MM.1S (cell line): ENCODE results near the gene TBL1XR1.

Experiments
- DNase-seq: peaks from one replicate; pipeline ENCODE4 v3.0.0-alpha.2; 2015
- H2AFZ ChIP-seq: fragments of 300-600 bp; sonication (generic); 2 replicates; pipeline ENCODE4 v1.6.0; 2016; ENCODE audit warnings: antibody characterized with exemption, low read length
- H3F3A ChIP-seq: fragments of 300-600 bp; sonication (generic); 2 replicates; pipeline ENCODE4 v1.6.1; 2016; ENCODE audit warnings: mild to moderate bottlenecking, antibody characterized with exemption, low read length, moderate library complexity, mixed read lengths; ENCODE audit not compliant: insufficient read depth
- H3K27ac ChIP-seq: fragments of 300-600 bp; sonication (generic); 2 replicates; pipeline ENCODE4 v1.5.1; 2016; ENCODE audit warnings: mild to moderate bottlenecking, low read length
- H3K27me3 ChIP-seq: fragments of 300-600 bp; sonication (generic); replicated peaks from 2 replicates; pipeline ENCODE4 v1.6.0; 2016; ENCODE audit warnings: low read length; ENCODE audit not compliant: insufficient read depth
- H3K36me3 ChIP-seq: fragments of 300-600 bp; sonication (generic); replicated peaks from 2 replicates; pipeline ENCODE4 v1.6.1; 2016; ENCODE audit warnings: mild to moderate bottlenecking, low read length, mixed read lengths; ENCODE audit not compliant: insufficient read depth
- H3K4me1 ChIP-seq: fragments of 300-600 bp; sonication (generic); 2 replicates; pipeline ENCODE4 v1.6.1; 2016; ENCODE audit warnings: low read length, mixed read lengths
- H3K4me2 ChIP-seq: fragments of 300-600 bp; sonication (generic); 2 replicates; pipeline ENCODE4 v1.6.0; 2016; ENCODE audit warnings: low read depth, low read length
- H3K4me3 ChIP-seq: fragments of 300-600 bp; sonication (generic); 2 replicates; pipeline ENCODE4 v1.5.1; 2016; ENCODE audit warnings: low read length, mixed read lengths
- H3K79me2 ChIP-seq: fragments of 300-600 bp; sonication (generic); 2 replicates; pipeline ENCODE4 v1.6.1; 2016; ENCODE audit warnings: mixed run types, low read length, mixed read lengths
- H3K9ac ChIP-seq: fragments of 300-600 bp; sonication (generic); 2 replicates; pipeline ENCODE4 v1.6.1; 2016; ENCODE audit warnings: low read length, mixed read lengths
- H3K9me2 ChIP-seq: fragments of 300-600 bp; sonication (generic); replicated peaks from 2 replicates; pipeline ENCODE4 v1.6.1; 2016; ENCODE audit warnings: mild to moderate bottlenecking, low read length, mixed read lengths; ENCODE audit not compliant: insufficient read depth
- H3K9me3 ChIP-seq: fragments of 300-600 bp; sonication (generic); replicated peaks from 2 replicates; pipeline ENCODE4 v1.6.1; 2016; ENCODE audit warnings: mild to moderate bottlenecking, low read length, mixed read lengths; ENCODE audit not compliant: insufficient read depth
- H4K20me1 ChIP-seq: fragments of 300-600 bp; sonication (generic); 2 replicates; pipeline ENCODE4 v1.6.1; 2016; ENCODE audit warnings: mild to moderate bottlenecking, low read length, moderate library complexity, mixed read lengths; ENCODE audit not compliant: insufficient read depth
- EZH2 ChIP-seq: fragments of 300-600 bp; sonication (generic); optimal IDR thresholded peaks from 2 replicates; pipeline ENCODE3; 2017; ENCODE audit warnings: low read depth, mild to moderate bottlenecking, antibody characterized with exemption, low read length, mixed read lengths
- EZH2phosphoT487 ChIP-seq: fragments of 300-600 bp; sonication (generic); IDR thresholded peaks from 2 replicates; pipeline ENCODE4 v1.6.1; 2018; ENCODE audit warnings: antibody characterized with exemption, low read length
- TF ChIP-seq, protein P1 (sequence below): fragments of 300-600 bp; sonication (generic); IDR thresholded peaks from 2 replicates; pipeline ENCODE4 v1.5.1; 2016; ENCODE audit warnings: antibody characterized with exemption, low read length, mixed read lengths

The TBL1XR1 gene

DNA sequence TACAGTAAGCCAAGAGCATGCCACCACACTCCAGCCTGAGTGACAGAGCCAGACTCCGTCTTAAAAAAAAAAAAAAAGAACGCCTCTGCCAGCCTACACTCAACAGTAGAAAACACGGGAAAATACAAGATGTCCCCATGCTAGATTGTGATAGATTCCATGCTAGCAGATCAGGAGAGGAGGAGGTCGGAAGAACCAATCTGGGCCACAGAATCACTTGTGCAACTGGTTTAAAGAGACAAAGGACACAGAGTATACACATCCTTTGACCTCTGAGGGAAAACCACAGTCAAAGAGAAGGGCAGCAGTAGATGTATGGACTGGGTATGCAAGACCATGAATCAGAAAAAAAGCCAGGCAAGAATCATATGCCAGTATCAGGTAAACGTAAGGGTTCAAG, 15.9 kb downstream of the TBL1XR1 start:
- Histone ChIP-seq H3K4me3 (no peak overlapping the region), H3K79me2 (peaks cover 100% of the 10 kb centered on the region), H3K27ac (no peak overlapping the region), H3F3A (peaks cover 15% of the 10 kb centered on the region; the same call in 1 of the 2 replicates), H2AFZ (no peak overlapping the region), H3K9me3 (no peaks in the 10 kb centered on the region), H3K9me2 (no peaks in the 10 kb centered on the region), H3K4me2 (no peak overlapping the region), H3K9ac (no peak overlapping the region), H3K36me3 (peaks cover 5% of the 10 kb centered on the region; the same call in 1 of the 2 replicates), H3K4me1 (peaks cover 18% of the 10 kb centered on the region), H4K20me1 (peaks cover 99% of the 10 kb centered on the region), H3K27me3 (no peaks in the 10 kb centered on the region)
- TF ChIP-seq EZH2phosphoT487 (no peak), EZH2 (no peak)
- TF ChIP-seq, protein P1, sequence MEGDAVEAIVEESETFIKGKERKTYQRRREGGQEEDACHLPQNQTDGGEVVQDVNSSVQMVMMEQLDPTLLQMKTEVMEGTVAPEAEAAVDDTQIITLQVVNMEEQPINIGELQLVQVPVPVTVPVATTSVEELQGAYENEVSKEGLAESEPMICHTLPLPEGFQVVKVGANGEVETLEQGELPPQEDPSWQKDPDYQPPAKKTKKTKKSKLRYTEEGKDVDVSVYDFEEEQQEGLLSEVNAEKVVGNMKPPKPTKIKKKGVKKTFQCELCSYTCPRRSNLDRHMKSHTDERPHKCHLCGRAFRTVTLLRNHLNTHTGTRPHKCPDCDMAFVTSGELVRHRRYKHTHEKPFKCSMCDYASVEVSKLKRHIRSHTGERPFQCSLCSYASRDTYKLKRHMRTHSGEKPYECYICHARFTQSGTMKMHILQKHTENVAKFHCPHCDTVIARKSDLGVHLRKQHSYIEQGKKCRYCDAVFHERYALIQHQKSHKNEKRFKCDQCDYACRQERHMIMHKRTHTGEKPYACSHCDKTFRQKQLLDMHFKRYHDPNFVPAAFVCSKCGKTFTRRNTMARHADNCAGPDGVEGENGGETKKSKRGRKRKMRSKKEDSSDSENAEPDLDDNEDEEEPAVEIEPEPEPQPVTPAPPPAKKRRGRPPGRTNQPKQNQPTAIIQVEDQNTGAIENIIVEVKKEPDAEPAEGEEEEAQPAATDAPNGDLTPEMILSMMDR, result no peak
- DNase-seq, result no peak

DNA sequence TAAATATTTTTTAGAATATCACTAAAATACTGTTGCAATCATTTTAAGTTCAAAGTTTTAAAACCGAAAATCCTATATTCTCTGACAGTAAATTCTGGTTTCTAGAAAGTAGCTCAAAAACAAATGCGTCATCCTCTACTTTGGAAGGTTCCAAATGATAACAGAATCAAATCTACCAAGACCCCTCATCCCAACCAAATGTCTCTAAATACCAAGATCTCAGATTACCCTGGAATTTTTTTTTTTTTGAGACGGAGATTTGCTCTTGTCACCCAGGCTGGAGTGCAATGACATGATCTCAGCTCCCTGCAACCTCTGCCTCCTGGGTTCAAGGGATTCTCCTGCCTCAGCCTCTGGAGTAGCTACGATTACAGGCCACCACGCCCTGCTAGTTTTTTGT, 16.8 kb downstream of the TBL1XR1 start:
- peaks cover 12% of the 10 kb centered on the region for H3K4me1 ChIP-seq
- H3K9ac ChIP-seq, result no peak overlapping the region
- no peaks in the 10 kb centered on the region for H3K9me3 ChIP-seq
- peaks cover 93% of the 10 kb centered on the region for H4K20me1 ChIP-seq
- peaks cover 5% of the 10 kb centered on the region; the same call in 1 of the 2 replicates for H3K36me3 ChIP-seq
- DNase-seq, result no peak
- TF ChIP-seq, protein P1, result no peak
- TF ChIP-seq EZH2 (no peak), EZH2phosphoT487 (no peak)
- no peak overlapping the region for H3K4me3 ChIP-seq
- H3K79me2 ChIP-seq, result peaks cover 100% of the 10 kb centered on the region
- H3K27me3 ChIP-seq, result no peaks in the 10 kb centered on the region
- no peak overlapping the region for H2AFZ ChIP-seq
- no peaks in the 10 kb centered on the region for H3K9me2 ChIP-seq
- H3K4me2 ChIP-seq, result no peak overlapping the region
- H3F3A ChIP-seq, result peaks cover 8% of the 10 kb centered on the region; the same call in 1 of the 2 replicates
- H3K27ac ChIP-seq, result no peak overlapping the region

DNA sequence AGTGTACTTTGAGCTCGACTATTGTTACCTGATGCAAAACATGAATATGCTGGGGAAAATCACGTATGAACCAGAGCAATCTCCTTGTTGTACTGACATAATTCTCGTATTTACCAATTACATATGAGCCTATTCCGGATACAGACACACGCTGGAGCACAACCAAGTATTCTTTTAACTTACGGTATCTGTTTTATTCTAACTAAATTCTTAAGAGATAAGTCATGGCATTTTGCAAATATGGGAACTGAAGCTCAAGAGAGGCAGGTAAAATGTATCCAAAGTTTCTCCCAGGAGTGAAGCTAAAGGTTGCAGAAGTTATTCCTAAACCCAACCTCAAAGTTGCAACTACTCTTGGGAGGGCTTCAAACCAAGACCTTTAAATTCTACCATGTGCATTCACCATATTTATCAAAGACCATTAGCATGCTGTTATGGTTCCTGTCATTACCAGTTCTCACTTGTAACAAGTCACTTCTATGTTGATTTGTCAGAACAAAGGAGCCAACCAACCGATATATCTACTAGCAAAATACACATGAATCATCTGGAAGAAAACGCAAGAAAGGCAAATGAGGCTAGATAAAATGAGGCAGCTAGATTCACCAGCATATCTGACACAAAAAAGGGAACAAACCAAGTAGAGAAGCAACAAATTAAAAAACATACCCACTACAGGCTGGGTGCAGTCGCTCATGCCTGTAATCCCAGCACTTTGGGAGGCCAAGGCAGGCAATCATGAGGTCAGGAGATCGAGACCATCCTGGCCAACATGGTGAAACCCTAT, 17.8 kb downstream of the TBL1XR1 start:
- Histone ChIP-seq H3K9me3 (no peaks in the 10 kb centered on the region), H3K36me3 (peaks cover 5% of the 10 kb centered on the region; the same call in 1 of the 2 replicates), H2AFZ (no peak overlapping the region), H3K27me3 (no peaks in the 10 kb centered on the region), H3K27ac (no peak overlapping the region), H3K79me2 (peaks cover 100% of the 10 kb centered on the region), H3K9ac (no peak overlapping the region), H3K9me2 (no peaks in the 10 kb centered on the region), H3K4me1 (peaks cover 2% of the 10 kb centered on the region; the same call in 1 of the 2 replicates), H3K4me2 (no peak overlapping the region), H4K20me1 (peaks cover 93% of the 10 kb centered on the region), H3F3A (0 out of 2 replicates have a peak, but pooled peaks cover 2% of the 10 kb centered on the region), H3K4me3 (no peak overlapping the region)
- TF ChIP-seq EZH2phosphoT487 (no peak), EZH2 (no peak)
- TF ChIP-seq, protein P1, result no peak
- no peak for DNase-seq
